HepG2 (cell line): Measurements from ENCODE around the gene TLCD3B. TPM values are rescaled to one million over a fixed set of nuclear protein-coding genes. Genes with fewer than 3 reads are reported as not detected.
A peak's percentile ranks its signal among the peaks of the same experiment; 100 is the strongest.

Experiments
- AGO2 ChIP-seq: fragments of 200-400 bp; formaldehyde crosslinking; optimal IDR thresholded peaks from 2 replicates; pipeline ENCODE3; 2017; ENCODE audit warnings: mild to moderate bottlenecking, low read depth, low read length, moderate library complexity
- ATF3 ChIP-seq: sonication (generic); formaldehyde crosslinking; IDR thresholded peaks from 2 replicates; pipeline ENCODE4 v1.4.0; 2020; ENCODE audit warnings: missing genetic modification reagents
- HCFC1 ChIP-seq: fragments of 150-350 bp; IDR thresholded peaks from 2 replicates; pipeline ENCODE4 v1.6.1; 2014; ENCODE audit warnings: low read depth, low read length
- HNF1B ChIP-seq: sonication (generic); formaldehyde crosslinking; IDR thresholded peaks from 2 replicates; pipeline ENCODE4 v1.5.1; 2020; ENCODE audit warnings: mild to moderate bottlenecking, moderate library complexity, missing genetic modification reagents
- HNRNPUL1 ChIP-seq: fragments of 200-400 bp; formaldehyde crosslinking; IDR thresholded peaks from 2 replicates; pipeline ENCODE4 v1.6.1; 2017; ENCODE audit warnings: low read depth, mild to moderate bottlenecking, low read length, moderate library complexity
- MTA3 ChIP-seq: sonication (generic); formaldehyde crosslinking; IDR thresholded peaks from 2 replicates; pipeline ENCODE4 v1.4.0; 2020; ENCODE audit warnings: missing genetic modification reagents
- PTBP1 ChIP-seq: fragments of 200-400 bp; formaldehyde crosslinking; IDR thresholded peaks from 2 replicates; pipeline ENCODE4 v1.6.1; 2018; ENCODE audit warnings: low read length, low read depth; ENCODE audit not compliant: poor library complexity, severe bottlenecking
- RBFOX2 ChIP-seq: fragments of 200-400 bp; formaldehyde crosslinking; IDR thresholded peaks from 2 replicates; pipeline ENCODE4 v1.6.1; 2017; ENCODE audit warnings: low read depth, mild to moderate bottlenecking, low read length
- SAFB2 ChIP-seq: sonication (generic); formaldehyde crosslinking; IDR thresholded peaks from 2 replicates; pipeline ENCODE4 v1.5.1; 2020; ENCODE audit warnings: missing genetic modification reagents, low read depth, mild to moderate bottlenecking, borderline replicate concordance
- SUZ12 ChIP-seq: fragments of 150-350 bp; IDR thresholded peaks from 2 replicates; pipeline ENCODE4 v1.6.1; 2014; ENCODE audit warnings: low read depth, low read length
- ZBTB2 ChIP-seq: sonication (generic); formaldehyde crosslinking; IDR thresholded peaks from 2 replicates; pipeline ENCODE4 v1.8.0; 2022; ENCODE audit warnings: low read depth, missing genetic modification reagents
- ZMYM4 ChIP-seq: sonication (generic); formaldehyde crosslinking; IDR thresholded peaks from 2 replicates; pipeline ENCODE4 v1.8.1; 2023; ENCODE audit warnings: mild to moderate bottlenecking, missing genetic modification reagents
- ZNF230 ChIP-seq: sonication (generic); formaldehyde crosslinking; IDR thresholded peaks from 2 replicates; pipeline ENCODE4 v1.4.0; 2020; ENCODE audit warnings: mild to moderate bottlenecking, missing genetic modification reagents
- ZNF256 ChIP-seq: sonication (generic); formaldehyde crosslinking; conservative IDR thresholded peaks from 2 replicates; pipeline ENCODE4 v1.4.0; 2020; ENCODE audit warnings: missing genetic modification reagents
- ZNF318 ChIP-seq: sonication (generic); formaldehyde crosslinking; IDR thresholded peaks from 2 replicates; pipeline ENCODE4 v1.4.0; 2020; ENCODE audit warnings: mild to moderate bottlenecking, missing genetic modification reagents
- polyA plus RNA-seq, 8 experiments: library from polyadenylated mRNA; depleted of rRNA in 3 of 8; stranded (reverse) in 7 of 8; unstranded in 1 of 8; fragments of >200 nt; fragmentation: Illumina TruSeq in 4 of 8; extraction: Trizol in 4 of 8; gene quantifications; 2 replicates each; pipeline versions ENCODE4 v1.2.1 to v1.2.3, GENCODE V29; 2011 to 2016; ENCODE audit warnings: low read depth in 4 of 8, missing spikeins in 1 of 8, mixed read lengths in 1 of 8; ENCODE audit not compliant: insufficient read depth in 1 of 8
- total RNA-seq, 5 experiments: library from RNA; depleted of rRNA; stranded (reverse); fragments of >200 nt; fragmentation: Illumina TruSeq; extraction: Trizol; gene quantifications; 2 replicates each; pipeline ENCODE4 v1.2.3, GENCODE V29; 2016; ENCODE audit warnings: low read depth in 1 of 5
- TF ChIP-seq, protein P1 (sequence below): sonication (generic); formaldehyde crosslinking; IDR thresholded peaks from 2 replicates; pipeline ENCODE4 v1.4.0; 2020; ENCODE audit warnings: missing genetic modification reagents

Gene TLCD3B
- total and polyA plus RNA-seq, 2 of the 13 experiments (the other 11 are each of a cell fraction or from before 2014, with no cell fraction given) = not detected

- no peak for TF ChIP-seq ZNF230 (CRISPR knock-in tag)
- peak; percentile 51 for TF ChIP-seq AGO2
- TF ChIP-seq SUZ12 = no peak
- no peak for TF ChIP-seq ATF3 (CRISPR knock-in tag)
- TF ChIP-seq, protein P1, sequence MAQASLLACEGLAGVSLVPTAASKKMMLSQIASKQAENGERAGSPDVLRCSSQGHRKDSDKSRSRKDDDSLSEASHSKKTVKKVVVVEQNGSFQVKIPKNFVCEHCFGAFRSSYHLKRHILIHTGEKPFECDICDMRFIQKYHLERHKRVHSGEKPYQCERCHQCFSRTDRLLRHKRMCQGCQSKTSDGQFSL (CRISPR knock-in tag) = no peak
- TF ChIP-seq RBFOX2 = 0 out of 2 replicates have a peak, but pooled peaks have one; percentile 35
- no peak for TF ChIP-seq SAFB2 (CRISPR knock-in tag)
- no peak for TF ChIP-seq HCFC1
- TF ChIP-seq ZBTB2 (CRISPR knock-in tag) = no peak
- peak; percentile 10 for TF ChIP-seq PTBP1
- no peak for TF ChIP-seq ZNF256 (CRISPR knock-in tag)
- no peak for TF ChIP-seq HNF1B (CRISPR knock-in tag)
- TF ChIP-seq HNRNPUL1 = no peak
- TF ChIP-seq ZNF318 (CRISPR knock-in tag) = no peak
- no peak for TF ChIP-seq ZMYM4 (CRISPR knock-in tag)
- no peak for TF ChIP-seq MTA3
These were observed 26.2 kb downstream of the TLCD3B start (continued) for GRCh38 chr16:30004811-30005242.
